Endothelial cell of umbilical vein (primary cell): ENCODE data around the gene CASP5. TPM values are rescaled to one million over a fixed set of nuclear protein-coding genes. Genes with fewer than 3 reads are reported as not detected.
"Not testable (repeated sequence)": the region's sequence is repeated elsewhere in the genome, so short reads cannot be mapped to it uniquely, and the experiment has no call there.

Experiments used
- BruUV-seq: library from RNA; stranded (reverse); fragments of 400-500 nt; replicated peaks from 2 replicates; lab custom pipeline; 2021; lab: Mats Ljungman, UMichigan
- CTCF ChIA-PET: fragments of 300-600, 350-600 bp; sonication (Branson Sonifier 250); formaldehyde crosslinking; loops from one replicate; lab custom pipeline; 2021; ENCODE audit warnings: antibody characterized with exemption, inconsistent platforms; lab: Charles Lee
- POLR2A ChIA-PET: fragments of 300-600, 350-600 bp; sonication (Branson Sonifier 250); formaldehyde crosslinking; loops from one replicate; lab custom pipeline; 2021; ENCODE audit warnings: antibody characterized with exemption, inconsistent platforms; lab: Charles Lee
- DNase-seq: peaks from one replicate; pipeline ENCODE4 v3.0.0-alpha.2; 2011; ENCODE audit warnings: low read depth, low spot score
- FAIRE-seq: peaks from 2 replicates; lab custom pipeline; 2011; peaks lifted over from hg19 to GRCh38; lab: Jason Lieb, UNC
- H2AFZ ChIP-seq: 2 replicates; pipeline ENCODE4 v1.6.0; 2012; ENCODE audit warnings: low read depth, low read length, control low read depth, inconsistent platforms
- H3K27ac ChIP-seq: 2 replicates; pipeline ENCODE4 v1.5.1; 2011; ENCODE audit warnings: low read depth, mild to moderate bottlenecking, control low read depth, low read length, moderate library complexity; ENCODE audit not compliant: insufficient read depth
- H3K27me3 ChIP-seq, 2 experiments: 2 replicates each; pipeline versions ENCODE4 v1.6.0 to v1.6.1; 2011; ENCODE audit warnings: low read length in 2 of 2, mixed read lengths in 1 of 2; ENCODE audit not compliant: control insufficient read depth in 2 of 2, insufficient read depth in 2 of 2
- H3K36me3 ChIP-seq, 2 experiments: 2 replicates in 1 of 2; 3 replicates in 1 of 2; pipeline ENCODE4 v1.5.1; 2011; ENCODE audit warnings: low read length in 2 of 2, mild to moderate bottlenecking in 1 of 2, moderate library complexity in 1 of 2; ENCODE audit not compliant: control insufficient read depth in 2 of 2, insufficient read depth in 2 of 2; ENCODE audit errors: extremely low read depth in 1 of 2
- H3K4me1 ChIP-seq: 3 replicates; pipeline ENCODE4 v1.5.1; 2011; ENCODE audit warnings: mild to moderate bottlenecking, low read length; ENCODE audit not compliant: control insufficient read depth, insufficient read depth; ENCODE audit errors: extremely low read depth
- H3K4me2 ChIP-seq: 2 replicates; pipeline ENCODE4 v1.6.1; 2011; ENCODE audit warnings: low read length, control low read depth, mixed read lengths; ENCODE audit not compliant: insufficient read depth
- H3K4me3 ChIP-seq, 3 experiments: fragments of 200-600 bp in 1 of 3; sonication (generic), shearing (Covaris generic) in 1 of 3; replicated peaks in 1 of 3; 2 replicates each; pipeline ENCODE4 v1.5.1; 2011 to 2016; ENCODE audit warnings: control low read depth in 3 of 3, low read length in 3 of 3, mild to moderate bottlenecking in 2 of 3, inconsistent platforms in 1 of 3, low read depth in 1 of 3, moderate library complexity in 1 of 3; ENCODE audit not compliant: insufficient read depth in 1 of 3
- H3K79me2 ChIP-seq: 2 replicates; pipeline ENCODE4 v1.6.0; 2012; ENCODE audit warnings: low read length, inconsistent platforms; ENCODE audit not compliant: control insufficient read depth, insufficient read depth
- H3K9ac ChIP-seq: replicated peaks from 2 replicates; pipeline ENCODE3; 2011; ENCODE audit warnings: low read length, control low read depth; ENCODE audit not compliant: insufficient read depth; ENCODE audit errors: extremely low read depth
- H3K9me1 ChIP-seq: replicated peaks from 3 replicates; pipeline ENCODE4 v1.6.0; 2011; ENCODE audit warnings: mild to moderate bottlenecking, low read length; ENCODE audit not compliant: control insufficient read depth, insufficient read depth; ENCODE audit errors: extremely low read depth
- H3K9me3 ChIP-seq: replicated peaks from 2 replicates; pipeline ENCODE4 v1.5.1; 2012; ENCODE audit warnings: low read length, inconsistent platforms; ENCODE audit not compliant: control insufficient read depth, insufficient read depth
- H4K20me1 ChIP-seq: replicated peaks from 2 replicates; pipeline ENCODE3; 2011; ENCODE audit warnings: mild to moderate bottlenecking, low read length; ENCODE audit not compliant: control insufficient read depth, insufficient read depth; ENCODE audit errors: extremely low read depth
- CTCF ChIP-seq, 2 donors: IDR thresholded peaks; 1 replicate in 1 of 2; 2 replicates in 1 of 2; pipeline ENCODE4 v1.5.1; 2011; ENCODE audit warnings: low read length in 2 of 2, mild to moderate bottlenecking in 2 of 2, moderate library complexity in 2 of 2, control low read depth in 1 of 2, inconsistent platforms in 1 of 2, low read depth in 1 of 2; ENCODE audit not compliant: insufficient read depth in 1 of 2; ENCODE audit errors: extremely low read depth in 1 of 2
- EZH2 ChIP-seq: IDR thresholded peaks from 2 replicates; pipeline ENCODE4 v1.6.1; 2012; ENCODE audit warnings: borderline replicate concordance, low read depth, mild to moderate bottlenecking, moderate library complexity, low read length, inconsistent platforms; ENCODE audit not compliant: severe bottlenecking
- FOS ChIP-seq: IDR thresholded peaks from 2 replicates; pipeline ENCODE4 v1.6.1; 2011; ENCODE audit warnings: mild to moderate bottlenecking, low read length, moderate library complexity, borderline replicate concordance; ENCODE audit not compliant: insufficient read depth
- GATA2 ChIP-seq: IDR thresholded peaks from 2 replicates; pipeline ENCODE4 v1.7.0; 2011; ENCODE audit warnings: low read depth, mild to moderate bottlenecking, moderate library complexity, mixed read lengths, low read length; ENCODE audit not compliant: insufficient read length, insufficient read depth
- JUN ChIP-seq: IDR thresholded peaks from 2 replicates; pipeline ENCODE4 v1.6.1; 2011; ENCODE audit warnings: borderline replicate concordance, low read depth; ENCODE audit not compliant: insufficient read length, insufficient read depth
- MAX ChIP-seq: IDR thresholded peaks from 2 replicates; pipeline ENCODE4 v1.6.1; 2011; ENCODE audit not compliant: insufficient read depth, insufficient read length
- POLR2A ChIP-seq: IDR thresholded peaks from 2 replicates; pipeline ENCODE4 v1.6.1; 2012; ENCODE audit warnings: low read depth, mild to moderate bottlenecking, control low read depth, low read length
- POLR2AphosphoS5 ChIP-seq: IDR thresholded peaks from 2 replicates; pipeline ENCODE4 v1.6.1; 2012; ENCODE audit warnings: low read depth, mild to moderate bottlenecking, control low read depth, low read length, moderate library complexity; ENCODE audit not compliant: insufficient read depth
- dilution Hi-C: fragments of 300-500 bp; cut with MboI; formaldehyde crosslinking; loops from one replicate; pipeline ENCODE4 v1.15.0; 2019; ENCODE audit warnings: low sequenced_read_pairs; ENCODE audit not compliant: extremely low pct_ligation_motif_present
- intact Hi-C: fragments of 100-400 bp; cut with micrococcal nuclease; formaldehyde crosslinking; loops from one replicate; pipeline ENCODE4 v1.10.0; 2022
- polyA plus RNA-seq, 4 experiments: library from polyadenylated mRNA; depleted of rRNA in 3 of 4; stranded (reverse) in 3 of 4; unstranded in 1 of 4; fragments of >200 nt; gene quantifications; 2 replicates each; pipeline versions ENCODE4 v1.2.1 to v1.2.3, GENCODE V29; 2011 to 2012; ENCODE audit warnings: missing spikeins in 1 of 4
- total RNA-seq: library from RNA; stranded (reverse); gene quantifications from 2 replicates; pipeline ENCODE4 v1.2.3, GENCODE V29; 2021

The CASP5 gene
- total and polyA plus RNA-seq, 2 donors (not counting 3 experiments of a cell fraction or from before 2014, with no cell fraction given), result not detected

- dilution Hi-C loops, result no loop called here
- Histone ChIP-seq H3K36me3 (no peaks in the 10 kb centered on the region), H3K9me1 (no peaks in the 10 kb centered on the region), H3K9ac (no peak overlapping the region), H3K4me1 (peaks cover 11% of the 10 kb centered on the region), H4K20me1 (no peaks in the 10 kb centered on the region), H3K79me2 (no peaks in the 10 kb centered on the region), H2AFZ (no peak overlapping the region), H3K27ac (no peak overlapping the region), H3K27me3 (no peaks in the 10 kb centered on the region), H3K4me3 (no peak overlapping the region), H3K4me2 (no peak overlapping the region), H3K9me3 (no peaks in the 10 kb centered on the region)
- CTCF ChIA-PET, result no interaction called here
- FAIRE-seq (no peak), DNase-seq (no peak)
- BruUV-seq, result no TSS peak
- TF ChIP-seq GATA2 (no peak), JUN (no peak), FOS (no peak), EZH2 (no peak), POLR2AphosphoS5 (no peak), CTCF (IDR thresholded peaks at IDR 0.05; ENCODE audit: extremely low read depth in 1 of 2, insufficient read depth in 1 of 2, low read depth in 1 of 2, low read length in 2 of 2) (no peak), POLR2A (no peak), MAX (no peak)
- POLR2A ChIA-PET, result no interaction called here
- intact Hi-C loops, result no loop called here
Observed at GRCh38 chr11:105070306-105070705, 47.3 kb upstream of the CASP5 start.

GRCh38 chr11:105069749-105070148, 46.8 kb upstream of the CASP5 start:
- DNase-seq, H3K27ac ChIP-seq, H2AFZ ChIP-seq, BruUV-seq, H3K4me2 ChIP-seq, FAIRE-seq, H3K4me3 ChIP-seq, intact Hi-C loops, dilution Hi-C loops, POLR2A ChIA-PET, H3K9me3 ChIP-seq, H3K27me3 ChIP-seq, H3K9me1 ChIP-seq, CTCF ChIA-PET, H3K9ac ChIP-seq, H4K20me1 ChIP-seq, H3K79me2 ChIP-seq, H3K36me3 ChIP-seq: not testable (repeated sequence)
- peaks cover 11% of the 10 kb centered on the region for H3K4me1 ChIP-seq

GRCh38 chr11:105063245-105063941, 40.4 kb upstream of the CASP5 start:
- H3K27ac ChIP-seq, FAIRE-seq, dilution Hi-C loops, intact Hi-C loops, H3K79me2 ChIP-seq, H3K4me2 ChIP-seq, H4K20me1 ChIP-seq, H3K4me3 ChIP-seq, H3K9ac ChIP-seq, H3K27me3 ChIP-seq, H3K36me3 ChIP-seq, H3K9me3 ChIP-seq, H3K4me1 ChIP-seq, BruUV-seq, POLR2A ChIA-PET, H2AFZ ChIP-seq, DNase-seq, CTCF ChIA-PET, H3K9me1 ChIP-seq: not testable (repeated sequence)
